ENCODE data around the gene OR2B3. TPM values are rescaled to one million over a fixed set of nuclear protein-coding genes. Genes with fewer than 3 reads are reported as not detected.

OR2B3 gene
- total RNA-seq, 2 experiments from 2014 or later: not detected

- POLR2A ChIA-PET: no interaction called here
- no peak overlapping the region for H3K4me3 Mint-ChIP-seq
- peaks cover 8% of the 10 kb centered on the region for H3K27me3 Mint-ChIP-seq (ENCODE audit: low read depth)
- ATAC-seq: no peak
- no peak for DNase-seq
- H3K27ac Mint-ChIP-seq: no peak overlapping the region
- H3K36me3 Mint-ChIP-seq (ENCODE audit: low read depth): no peaks in the 10 kb centered on the region
- no peaks in the 10 kb centered on the region for H3K9me3 Mint-ChIP-seq (ENCODE audit: insufficient read depth)
- no peaks in the 10 kb centered on the region for H3K4me1 Mint-ChIP-seq (ENCODE audit: low read depth)
- CTCF ChIA-PET: no interaction called here
Observed at GRCh38 chr6:29079203-29079602, 7.9 kb downstream of the OR2B3 start.

- ATAC-seq: no peak
- peaks cover 28% of the 10 kb centered on the region for H3K27me3 Mint-ChIP-seq (ENCODE audit: low read depth)
- no peaks in the 10 kb centered on the region for H3K4me1 Mint-ChIP-seq (ENCODE audit: low read depth)
- ChIA-PET POLR2A (no interaction called here), CTCF (no interaction called here)
- no peaks in the 10 kb centered on the region for H3K36me3 Mint-ChIP-seq (ENCODE audit: low read depth)
- H3K9me3 Mint-ChIP-seq (ENCODE audit: insufficient read depth): no peaks in the 10 kb centered on the region
- H3K27ac Mint-ChIP-seq: no peak overlapping the region
- DNase-seq: peak; percentile 21
- no peak overlapping the region for H3K4me3 Mint-ChIP-seq
Observed at GRCh38 chr6:29071831-29072723, 15.0 kb downstream of the OR2B3 start.

- Mint-ChIP-seq H3K27ac (no peak overlapping the region), H3K4me3 (no peak overlapping the region), H3K36me3 (ENCODE audit: low read depth) (no peaks in the 10 kb centered on the region), H3K9me3 (ENCODE audit: insufficient read depth) (no peaks in the 10 kb centered on the region), H3K27me3 (ENCODE audit: low read depth) (peaks cover 17% of the 10 kb centered on the region), H3K4me1 (ENCODE audit: low read depth) (no peaks in the 10 kb centered on the region)
- POLR2A ChIA-PET: no interaction called here
- ATAC-seq (no peak), DNase-seq (no peak)
- CTCF ChIA-PET: no interaction called here
Observed at GRCh38 chr6:29051680-29052079, 35.4 kb downstream of the OR2B3 start.

- no peaks in the 10 kb centered on the region for H3K4me1 Mint-ChIP-seq (ENCODE audit: low read depth)
- no peaks in the 10 kb centered on the region for H3K36me3 Mint-ChIP-seq (ENCODE audit: low read depth)
- no peak within 1 kb of the TSS for H3K4me3 Mint-ChIP-seq
- no peaks in the 10 kb centered on the region for H3K9me3 Mint-ChIP-seq (ENCODE audit: insufficient read depth)
- H3K27ac Mint-ChIP-seq: no peak within 1 kb of the TSS
- ChIA-PET CTCF (no interaction called here), POLR2A (no interaction called here)
- H3K27me3 Mint-ChIP-seq (ENCODE audit: low read depth): peaks cover 20% of the 10 kb centered on the region
- ATAC-seq (no peak), DNase-seq (no peak)
Observed at GRCh38 chr6:29045075-29045474, 42.0 kb downstream of the OR2B3 start, which contains the start of gene OR2W1. TSS of gene OR2W1 (minus strand) at chr6:29045175. CDS start at chr6:29045175, 0 bp downstream.

Other genes starting within 250 kb of the OR2B3 start
- 10 to 100 TPM; 58.3 to 60.1 TPM for gene TRIM27, start 163.3 kb downstream of the OR2B3 start, total RNA-seq
- gene ZNF311, start 82.0 kb downstream of the OR2B3 start, total RNA-seq: under 1 TPM; 0.39 to 0.40 TPM
- gene OR2W1, start 42.1 kb downstream of the OR2B3 start, total RNA-seq: not detected
- not detected for gene OR2J1, start 12.2 kb upstream of the OR2B3 start, total RNA-seq
- gene OR2J3, start 20.7 kb upstream of the OR2B3 start, total RNA-seq: not detected
- gene OR2J2, start 83.6 kb upstream of the OR2B3 start, total RNA-seq: not detected
- not detected for gene OR14J1, start 214.4 kb upstream of the OR2B3 start, total RNA-seq